HCT116 (cell line): ENCODE measurements around the gene SBF1. TPM values are rescaled to one million over a fixed set of nuclear protein-coding genes. Genes with fewer than 3 reads are reported as not detected.

ENCODE experiments used
- ATAC-seq: fragments of 200-7000 bp; cut with Tn5 transposase; 2 replicates; pipeline ENCODE4 v1.9.1; 2020; ENCODE audit warnings: mild to moderate bottlenecking, moderate library complexity
- BruUV-seq: library from RNA; stranded (reverse); fragments of 400-500 nt; replicated peaks from 2 replicates; lab custom pipeline; 2021; lab: Mats Ljungman, UMichigan
- CTCF ChIA-PET: fragments of 300-600 bp; sonication (Branson Sonifier 250); formaldehyde crosslinking; loops from one replicate; lab custom pipeline; 2021; ENCODE audit warnings: antibody characterized with exemption; lab: Charles Lee
- POLR2A ChIA-PET: fragments of 300-600, 350-600 bp; sonication (Branson Sonifier 250); formaldehyde crosslinking; loops from one replicate; lab custom pipeline; 2021; ENCODE audit warnings: antibody characterized with exemption; lab: Charles Lee
- RAD21 ChIA-PET, 2 experiments: fragments of 300-600 bp; sonication (Branson Sonifier 250); formaldehyde crosslinking; loops; one replicate each; lab custom pipeline; 2023; ENCODE audit warnings: low total read pairs in 2 of 2; ENCODE audit not compliant: uncharacterized antibody in 2 of 2, unreplicated experiment in 2 of 2, low non-redundant PET in 1 of 2; lab: Charles Lee
- DNase-seq: peaks from one replicate; pipeline ENCODE4 v3.0.0-alpha.2; 2010; ENCODE audit warnings: low read depth, low spot score
- H2AFZ ChIP-seq: fragments of 200-600 bp; shearing (Covaris generic), sonication (generic); 2 replicates; pipeline ENCODE4 v1.6.1; 2017; ENCODE audit warnings: low read depth, mixed run types, mixed read lengths, antibody characterized with exemption, low read length; ENCODE audit not compliant: poor library complexity, severe bottlenecking
- H3K27ac ChIP-seq: 2 replicates; pipeline ENCODE4 v1.5.1; 2012; ENCODE audit warnings: low read depth, low read length
- H3K27me3 ChIP-seq: fragments of 200-600 bp; sonication (generic); 2 replicates; pipeline ENCODE4 v1.6.1; 2016; ENCODE audit warnings: mixed run types, low read length, mixed read lengths; ENCODE audit not compliant: insufficient read depth
- H3K36me3 ChIP-seq, 2 experiments: fragments of 200-500 bp in 1 of 2; fragments of 200-600 bp in 1 of 2; sonication (Bioruptor generic) in 1 of 2; sonication (generic) in 1 of 2; 2 replicates each; pipeline versions ENCODE4 v1.5.1 to v1.6.1; 2014 to 2016; ENCODE audit warnings: low read length in 2 of 2, inconsistent platforms in 1 of 2, mixed read lengths in 1 of 2, mixed run types in 1 of 2; ENCODE audit not compliant: insufficient read depth in 2 of 2, control insufficient read depth in 1 of 2
- H3K4me1 ChIP-seq, 2 experiments: fragments of 200-600 bp in 1 of 2; sonication (generic) in 1 of 2; 2 replicates each; pipeline versions ENCODE4 v1.5.1 to v1.6.1; 2012 to 2017; ENCODE audit warnings: low read length in 2 of 2, inconsistent platforms in 1 of 2, mild to moderate bottlenecking in 1 of 2, mixed read lengths in 1 of 2, mixed run types in 1 of 2, moderate library complexity in 1 of 2; ENCODE audit not compliant: insufficient read depth in 2 of 2, control insufficient read depth in 1 of 2
- H3K4me2 ChIP-seq: fragments of 200-600 bp; sonication (generic); 2 replicates; pipeline ENCODE4 v1.6.1; 2017; ENCODE audit warnings: mixed run types, low read length, mixed read lengths
- H3K4me3 ChIP-seq, 2 experiments: fragments of 200-600 bp in 1 of 2; sonication (generic) in 1 of 2; replicated peaks in 1 of 2; 2 replicates each; pipeline ENCODE4 v1.5.1; 2011 to 2016; ENCODE audit warnings: low read length in 2 of 2, control low read depth in 1 of 2, low read depth in 1 of 2, mild to moderate bottlenecking in 1 of 2, mixed read lengths in 1 of 2, mixed run types in 1 of 2
- H3K79me2 ChIP-seq: fragments of 200-600 bp; sonication (generic); 2 replicates; pipeline ENCODE4 v1.6.1; 2017; ENCODE audit warnings: mild to moderate bottlenecking, mixed run types, low read length, moderate library complexity, mixed read lengths; ENCODE audit not compliant: insufficient read depth
- H3K9ac ChIP-seq: fragments of 200-600 bp; sonication (generic); 2 replicates; pipeline ENCODE4 v1.6.1; 2016; ENCODE audit warnings: low read length, mixed read lengths
- H3K9me2 ChIP-seq: fragments of 200-600 bp; sonication (generic), shearing (Covaris generic); 2 replicates; pipeline ENCODE4 v1.6.1; 2017; ENCODE audit warnings: mixed run types, mild to moderate bottlenecking, moderate library complexity; ENCODE audit not compliant: insufficient read depth
- H3K9me3 ChIP-seq, 2 experiments: fragments of 200-500 bp in 1 of 2; fragments of 200-600 bp in 1 of 2; sonication (Bioruptor generic) in 1 of 2; sonication (generic) in 1 of 2; 2 replicates each; pipeline ENCODE4 v1.6.1; 2014 to 2017; ENCODE audit warnings: low read length in 2 of 2, mixed read lengths in 2 of 2, inconsistent platforms in 1 of 2, low read depth in 1 of 2, mild to moderate bottlenecking in 1 of 2, mixed run types in 1 of 2, moderate library complexity in 1 of 2; ENCODE audit not compliant: control insufficient read depth in 1 of 2, insufficient read depth in 1 of 2
- H4K20me1 ChIP-seq: fragments of 200-600 bp; sonication (generic), shearing (Covaris generic); 2 replicates; pipeline ENCODE4 v1.6.1; 2017; ENCODE audit warnings: mixed run types, mild to moderate bottlenecking, moderate library complexity; ENCODE audit not compliant: insufficient read depth
- ATF3 ChIP-seq: IDR thresholded peaks from 2 replicates; pipeline ENCODE4 v1.6.1; 2012
- CBX3 ChIP-seq: IDR thresholded peaks from 2 replicates; pipeline ENCODE4 v1.6.1; 2012; ENCODE audit warnings: low read depth
- EGR1 ChIP-seq: IDR thresholded peaks from 2 replicates; pipeline ENCODE4 v1.6.1; 2012; ENCODE audit warnings: low read depth
- EZH2phosphoT487 ChIP-seq: fragments of 200-600 bp; IDR thresholded peaks from 2 replicates; pipeline ENCODE4 v1.6.1; 2018; ENCODE audit warnings: antibody characterized with exemption, borderline replicate concordance
- FOSL1 ChIP-seq: IDR thresholded peaks from 2 replicates; pipeline ENCODE4 v1.6.1; 2012; ENCODE audit warnings: low read depth
- JUND ChIP-seq: IDR thresholded peaks from 2 replicates; pipeline ENCODE4 v1.6.1; 2012
- POLR2AphosphoS5 ChIP-seq: IDR thresholded peaks from 2 replicates; pipeline ENCODE4 v1.6.1; 2011; ENCODE audit warnings: mild to moderate bottlenecking, low read depth, low read length, moderate library complexity
- SIN3A ChIP-seq: IDR thresholded peaks from 2 replicates; pipeline ENCODE4 v1.6.1; 2012; ENCODE audit warnings: low read depth
- SP1 ChIP-seq: IDR thresholded peaks from 2 replicates; pipeline ENCODE4 v1.6.1; 2012; ENCODE audit warnings: low read depth
- SRF ChIP-seq: IDR thresholded peaks from 2 replicates; pipeline ENCODE4 v1.6.1; 2012; ENCODE audit warnings: low read depth
- intact Hi-C: fragments of 100-400 bp; cut with micrococcal nuclease; formaldehyde crosslinking; loops from 2 replicates; pipeline ENCODE4 v1.10.0; 2022
- total RNA-seq: library from RNA; stranded (reverse); gene quantifications from one replicate; pipeline ENCODE4 v1.2.1, GENCODE V29; 2021; ENCODE audit not compliant: unreplicated experiment

The SBF1 gene
- total RNA-seq, 1 experiment from 2014 or later = 91.1 TPM

GRCh38 chr22:50488006-50488677 lies 13.3 kb upstream of the SBF1 start:
- RAD21 ChIA-PET = no interaction called here
- DNase-seq = no peak
- no peak overlapping the region for H3K27ac ChIP-seq

DNA sequence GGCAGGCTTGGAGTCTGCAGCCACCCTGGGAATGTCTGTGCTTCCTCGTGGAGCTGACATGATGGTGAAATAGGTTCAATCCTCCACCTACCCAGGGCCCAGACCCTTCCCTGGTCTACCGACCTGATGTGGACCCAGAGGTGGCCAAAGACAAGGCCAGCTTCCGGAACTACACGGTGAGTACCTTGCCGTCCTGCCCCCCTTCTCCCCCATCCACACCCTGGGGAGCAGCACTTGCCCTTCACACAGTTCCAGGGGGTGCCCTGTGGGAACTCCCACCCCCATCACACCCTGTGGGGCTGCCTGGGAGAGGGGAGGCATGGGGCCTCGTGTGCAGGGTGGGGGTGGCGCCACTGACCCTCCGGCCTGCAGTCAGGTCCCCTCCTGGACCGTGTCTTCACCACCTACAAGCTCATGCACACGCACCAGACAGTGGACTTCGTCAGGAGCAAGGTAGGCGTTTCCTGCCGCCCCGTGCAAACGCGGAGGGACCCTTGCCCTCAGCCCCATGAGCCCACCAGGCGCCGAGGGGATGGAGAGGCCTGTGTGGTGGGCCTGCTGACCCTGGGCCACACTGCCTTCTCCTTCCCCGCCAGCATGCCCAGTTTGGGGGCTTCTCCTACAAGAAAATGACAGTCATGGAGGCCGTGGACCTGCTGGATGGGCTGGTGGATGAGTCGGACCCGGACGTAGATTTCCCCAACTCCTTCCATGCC lies 12.6 kb upstream of the SBF1 start:
- DNase-seq = no peak
- no peaks in the 10 kb centered on the region for H3K36me3 ChIP-seq
- no peaks in the 10 kb centered on the region for H4K20me1 ChIP-seq
- H3K27ac ChIP-seq = no peak overlapping the region; the same call in 1 of the 2 replicates
- no peak for ATAC-seq
- peaks cover 6 to 19% of the 10 kb centered on the region in 2 experiments; a peak in 3 of 4 replicates for H3K4me1 ChIP-seq
- H2AFZ ChIP-seq = no peak overlapping the region
- no peaks in the 10 kb centered on the region for H3K9me3 ChIP-seq
- BruUV-seq = no TSS peak
- H3K9ac ChIP-seq = no peak overlapping the region
- H3K79me2 ChIP-seq = no peaks in the 10 kb centered on the region
- POLR2A ChIA-PET = no interaction called here
- RAD21 ChIA-PET = no interaction called here
- intact Hi-C loops = no loop called here
- H3K27me3 ChIP-seq = no peaks in the 10 kb centered on the region
- TF ChIP-seq SIN3A = no peak
- TF ChIP-seq POLR2AphosphoS5 = no peak
- TF ChIP-seq EZH2phosphoT487 = no peak
- no peak for TF ChIP-seq CBX3
- TF ChIP-seq ATF3 = no peak
- no peak for TF ChIP-seq EGR1
- TF ChIP-seq SRF = no peak
- TF ChIP-seq, all 23 proteins: peak for 0
- Histone ChIP-seq H3K4me2 (no peak overlapping the region), H3K9me2 (no peaks in the 10 kb centered on the region), H3K4me3 (no peak overlapping the region)
- CTCF ChIA-PET = interaction anchor here (0.9 kb wide), 1 partner anchor 11 kb away, joined by 3 read pairs; no protein-coding TSS in a partner anchor

More at GRCh38 chr22:50488006-50488677, 13.3 kb upstream of the SBF1 start:
- BruUV-seq = no TSS peak
- POLR2A ChIA-PET = no interaction called here
- no peak overlapping the region for H3K4me2 ChIP-seq
- TF ChIP-seq SP1 (no peak), FOSL1 (no peak), JUND (no peak)
- TF ChIP-seq, all 23 proteins: peak for 0
- H3K79me2 ChIP-seq = no peaks in the 10 kb centered on the region
- H3K4me1 ChIP-seq = peaks cover 6 to 19% of the 10 kb centered on the region in 2 experiments; a peak in 3 of 4 replicates
- no peaks in the 10 kb centered on the region for H3K9me3 ChIP-seq
- ATAC-seq = no peak
- no peak overlapping the region for H3K9ac ChIP-seq
- no peaks in the 10 kb centered on the region for H3K27me3 ChIP-seq
- intact Hi-C loops = no loop called here
- no peaks in the 10 kb centered on the region for H3K36me3 ChIP-seq
- H3K4me3 ChIP-seq = no peak overlapping the region
- H4K20me1 ChIP-seq = no peaks in the 10 kb centered on the region
- no peaks in the 10 kb centered on the region for H3K9me2 ChIP-seq
- H2AFZ ChIP-seq = no peak overlapping the region
- CTCF ChIA-PET = no interaction called here
